Stimulated activated CD8-positive, alpha-beta memory T cell treated with anti-CD3 and anti-CD28 coated beads, Interleukin-15, amount 100 ng/mL, for 4 hours (primary cell): ENCODE data around the gene SLC25A43.
"Not testable (repeated sequence)": the region's sequence is repeated elsewhere in the genome, so short reads cannot be mapped to it uniquely, and the experiment has no call there.

ENCODE experiments used
- DNase-seq, 2 donors: peaks; one replicate each; pipeline ENCODE4 v3.0.0-alpha.2; 2020; ENCODE audit warnings: low read depth in 2 of 2

SLC25A43 gene

DNA sequence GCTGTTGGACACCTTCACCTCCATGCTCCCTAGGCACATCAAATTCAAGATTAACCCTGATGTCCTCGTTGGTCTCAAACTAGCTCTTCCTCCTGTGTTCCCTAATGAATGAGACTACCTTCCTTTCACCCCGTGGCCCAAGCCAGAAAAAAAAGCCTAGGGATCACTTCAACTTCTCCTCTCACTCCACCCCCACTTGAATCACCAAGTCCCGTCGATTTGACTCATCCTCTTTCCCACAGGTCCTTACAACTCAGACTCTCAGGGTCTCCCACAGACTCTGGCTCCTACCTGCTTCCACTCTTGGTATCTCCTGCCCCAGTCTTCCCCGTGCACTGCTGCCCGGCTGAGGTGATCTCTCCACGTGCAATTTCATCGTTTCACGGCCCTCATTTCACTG, 8.5 kb downstream of the SLC25A43 start:
- DNase-seq: no peak

- no peak for DNase-seq
Observed at GRCh38 chrX:119410027-119410819, 11.1 kb downstream of the SLC25A43 start.

DNA sequence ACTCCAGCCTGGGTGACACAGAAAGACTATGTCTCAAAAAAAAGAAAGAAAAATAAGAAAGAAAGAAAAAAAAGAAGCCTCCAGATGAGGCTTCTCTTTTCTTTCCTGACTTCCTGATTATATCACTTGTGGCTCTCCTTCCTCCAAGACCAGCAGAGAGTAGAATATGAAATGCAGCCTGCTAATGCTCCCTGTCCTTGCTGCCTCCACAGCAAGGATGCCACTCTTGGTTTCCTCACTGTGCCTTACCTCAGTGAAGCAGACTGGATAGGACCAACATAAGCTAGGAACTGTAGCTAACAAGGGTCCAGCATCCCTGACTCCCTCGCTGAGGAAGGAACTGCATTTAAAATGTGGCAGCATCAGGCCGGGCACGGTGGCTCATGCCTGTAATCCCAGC, 11.7 kb downstream of the SLC25A43 start:
- no peak for DNase-seq

- DNase-seq: no peak
Observed at GRCh38 chrX:119411959-119412358, 12.8 kb downstream of the SLC25A43 start.

DNA sequence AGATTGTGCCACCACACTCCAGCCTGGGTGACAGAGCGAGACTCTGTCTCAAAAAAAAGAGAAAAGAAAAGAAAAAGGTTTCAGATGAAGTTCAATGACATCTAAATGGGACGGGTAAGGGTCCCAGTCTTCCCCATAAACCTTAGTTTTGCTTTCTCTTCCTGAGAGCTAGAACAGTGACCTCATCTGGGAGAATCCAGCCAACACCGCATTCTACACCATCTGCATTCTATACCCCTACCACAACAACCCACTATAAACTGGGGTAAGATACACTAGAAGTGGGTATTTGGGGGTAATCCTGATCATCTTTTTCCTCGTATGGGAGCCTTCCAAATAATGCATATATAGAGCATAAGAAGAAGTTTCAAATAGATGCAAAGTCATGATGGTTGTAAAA, 18.2 kb downstream of the SLC25A43 start:
- DNase-seq: no peak

GRCh38 chrX:119417842-119418241, 18.7 kb downstream of the SLC25A43 start:
- no peak for DNase-seq

GRCh38 chrX:119419146-119419545, 20.0 kb downstream of the SLC25A43 start:
- DNase-seq: no peak

- no peak for DNase-seq
Observed at GRCh38 chrX:119419898-119420297, 20.8 kb downstream of the SLC25A43 start.

GRCh38 chrX:119421016-119421705, 22.0 kb downstream of the SLC25A43 start:
- no peak for DNase-seq

DNA sequence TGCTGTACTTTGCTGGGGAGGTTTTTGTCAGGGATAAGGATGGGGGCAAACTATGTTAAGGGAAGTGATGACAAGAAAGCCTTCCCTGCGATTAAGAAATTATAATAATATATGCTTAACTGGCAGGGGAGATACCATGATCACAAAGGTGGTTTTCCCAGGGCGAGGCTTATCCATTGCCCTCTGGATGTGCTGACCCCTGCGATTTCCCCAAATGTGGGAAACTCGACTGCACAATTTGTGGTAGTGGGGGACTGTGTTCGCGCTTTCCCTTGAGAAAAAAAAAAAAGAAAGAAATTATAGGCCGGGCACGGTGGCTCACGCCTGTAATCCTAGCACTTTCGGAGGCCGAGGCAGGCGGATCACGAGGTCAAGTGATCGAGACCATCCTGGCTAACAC, 24.5 kb downstream of the SLC25A43 start:
- no peak for DNase-seq

GRCh38 chrX:119424999-119425398, 25.9 kb downstream of the SLC25A43 start:
- DNase-seq: no peak

- no peak for DNase-seq
Observed at GRCh38 chrX:119427024-119427794, 28.1 kb downstream of the SLC25A43 start.

GRCh38 chrX:119427795-119428185, 28.7 kb downstream of the SLC25A43 start:
- no peak for DNase-seq

- DNase-seq: no peak
Observed at GRCh38 chrX:119429471-119429870, 30.3 kb downstream of the SLC25A43 start.

DNA sequence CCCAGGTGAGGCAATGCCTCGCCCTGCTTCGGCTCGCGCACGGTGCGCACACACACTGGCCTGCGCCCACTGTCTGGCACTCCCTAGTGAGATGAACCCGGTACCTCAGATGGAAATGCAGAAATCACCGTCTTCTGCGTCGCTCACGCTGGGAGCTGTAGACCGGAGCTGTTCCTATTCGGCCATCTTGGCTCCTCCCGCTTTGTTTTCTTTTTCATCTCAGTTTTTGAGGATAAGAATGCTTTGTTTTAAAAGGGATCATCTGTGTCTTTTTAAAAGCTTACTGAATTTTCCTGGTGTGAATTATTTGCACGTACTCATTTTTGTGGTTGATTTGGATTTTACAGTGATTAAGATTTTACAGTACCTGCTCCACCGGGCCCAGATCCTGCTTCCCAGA, 42.2 kb downstream of the SLC25A43 start:
- DNase-seq: not testable (repeated sequence)

- no peak for DNase-seq
Observed at GRCh38 chrX:119442286-119442685, 43.1 kb downstream of the SLC25A43 start.

DNA sequence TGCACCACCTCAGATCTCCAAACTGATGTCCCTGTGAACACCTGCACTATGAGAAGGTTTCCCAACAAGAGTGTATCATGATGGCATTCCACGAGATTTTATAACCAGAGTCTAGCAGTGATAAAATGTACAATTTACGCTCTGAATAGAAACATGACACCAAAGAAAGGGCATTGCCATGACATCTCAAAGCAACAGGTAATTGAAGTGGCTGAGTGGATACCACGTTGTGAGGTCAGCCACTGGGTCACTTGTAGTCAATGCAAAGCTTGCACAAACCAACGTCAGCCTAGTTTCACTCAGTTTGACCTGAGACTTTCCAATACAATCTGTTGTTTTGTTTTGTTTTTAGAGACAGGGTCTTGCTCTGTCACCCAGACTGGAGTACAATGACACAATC, 54.1 kb downstream of the SLC25A43 start:
- DNase-seq: no peak

GRCh38 chrX:119455264-119455663, 56.1 kb downstream of the SLC25A43 start:
- DNase-seq: no peak

GRCh38 chrX:119459181-119459580, 60.0 kb downstream of the SLC25A43 start:
- no peak for DNase-seq

DNA sequence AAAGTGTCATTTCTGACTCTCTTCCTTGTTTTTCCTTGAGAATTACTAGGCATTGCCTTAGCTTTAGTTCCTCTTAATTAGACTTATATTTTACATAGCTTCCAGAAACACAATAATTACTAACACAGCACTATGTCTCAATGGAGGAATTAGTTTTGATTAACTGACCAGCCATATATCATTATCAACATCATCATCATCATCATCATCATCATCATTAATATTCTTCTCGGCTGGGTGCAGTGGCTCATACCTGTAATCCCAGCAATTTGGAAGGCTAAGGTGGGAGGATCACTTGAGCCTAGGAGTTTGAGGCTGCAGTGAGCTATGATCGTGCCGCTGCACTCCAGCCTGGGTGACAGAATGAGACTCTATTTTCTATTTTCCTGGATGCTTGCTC, 66.4 kb downstream of the SLC25A43 start:
- no peak for DNase-seq

DNA sequence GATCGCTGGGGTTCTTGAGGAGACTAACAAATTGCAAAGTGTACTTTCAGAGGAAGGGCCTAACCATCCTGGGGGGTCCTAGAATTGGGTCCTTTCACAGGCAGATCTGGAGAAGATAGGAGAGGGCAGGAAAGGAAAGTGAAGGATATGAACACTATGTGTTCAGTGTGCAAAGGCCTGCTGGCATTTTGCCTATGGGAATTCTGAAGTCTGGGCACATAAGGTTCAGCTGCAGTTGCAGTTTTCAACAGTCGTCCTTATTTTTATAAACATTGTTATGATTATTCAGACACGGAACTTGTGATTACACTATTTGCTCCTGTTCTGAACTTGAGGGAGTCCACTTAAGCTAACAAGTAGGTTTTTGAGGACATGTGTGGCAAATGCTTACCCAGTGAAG, 67.8 kb downstream of the SLC25A43 start:
- no peak for DNase-seq

DNA sequence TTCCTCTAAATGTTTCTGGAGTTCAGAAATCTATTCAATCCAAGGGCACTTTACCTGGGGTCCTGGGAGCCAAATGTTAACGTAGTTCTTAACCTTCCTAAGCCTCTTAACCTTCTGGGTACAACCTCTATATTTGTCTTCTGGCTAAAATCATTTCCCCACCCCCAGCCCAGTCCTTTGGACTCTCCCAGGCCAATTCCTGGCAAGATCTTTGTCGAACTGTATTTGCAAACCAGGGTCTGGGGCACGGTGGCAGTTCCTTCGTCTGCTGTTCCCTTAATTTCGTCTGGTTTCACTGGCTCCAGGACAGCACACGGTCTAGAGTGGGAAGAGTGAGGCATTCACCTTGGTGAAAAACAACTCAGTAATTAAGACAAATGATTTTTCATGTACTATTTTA, 68.3 kb downstream of the SLC25A43 start:
- no peak for DNase-seq
